HepG2 (cell line): ENCODE measurements around the gene RBM44.

Source experiments
- BHLHE40 ChIP-seq: IDR thresholded peaks from 2 replicates; pipeline ENCODE4 v1.6.1; 2011; ENCODE audit warnings: low read length, improper control_type of control experiment
- CTCF ChIP-seq: sonication (generic); formaldehyde crosslinking; IDR thresholded peaks from 2 replicates; pipeline ENCODE4 v1.5.0; 2020; ENCODE audit warnings: mild to moderate bottlenecking, missing genetic modification reagents, moderate library complexity
- ESRRA ChIP-seq: sonication (generic); formaldehyde crosslinking; IDR thresholded peaks from 2 replicates; pipeline ENCODE4 v1.5.1; 2020; ENCODE audit warnings: mild to moderate bottlenecking, low read depth, missing genetic modification reagents
- FOSL1 ChIP-seq: sonication (generic); formaldehyde crosslinking; IDR thresholded peaks from 2 replicates; pipeline ENCODE4 v1.9.0; 2021; ENCODE audit warnings: missing genetic modification reagents, borderline replicate concordance
- GLI4 ChIP-seq: sonication (generic); formaldehyde crosslinking; IDR thresholded peaks from 2 replicates; pipeline ENCODE4 v1.5.1; 2020; ENCODE audit warnings: missing genetic modification reagents, mild to moderate bottlenecking, moderate library complexity, borderline replicate concordance

DNA sequence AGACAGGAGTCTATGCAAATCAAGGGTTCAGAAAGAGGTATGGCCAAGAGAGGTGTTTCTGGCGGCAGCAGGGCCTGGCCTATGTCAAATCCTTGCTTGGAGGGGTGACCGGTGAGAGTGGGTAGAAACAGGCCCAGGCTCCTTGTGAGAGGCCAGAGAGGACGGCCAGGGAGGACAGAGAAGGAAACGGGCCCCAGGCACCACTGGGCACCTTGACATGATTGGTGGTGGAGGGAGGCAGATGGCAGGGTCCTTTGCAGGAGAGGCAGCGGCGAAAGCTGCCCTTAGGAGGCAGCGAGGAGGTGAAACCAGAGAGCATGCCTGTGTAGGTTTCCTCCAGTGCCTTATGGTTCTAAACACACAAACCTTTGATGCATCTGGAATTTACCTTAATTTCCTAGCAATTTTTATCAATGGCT lies 67.1 kb downstream of the RBM44 start:
- TF ChIP-seq GLI4 (CRISPR knock-in tag) (no peak), BHLHE40 (no peak), FOSL1 (CRISPR knock-in tag) (no peak), CTCF (CRISPR knock-in tag) (no peak), ESRRA (CRISPR knock-in tag) (no peak)
